ENCODE results near the gene RPL13.

DNA sequence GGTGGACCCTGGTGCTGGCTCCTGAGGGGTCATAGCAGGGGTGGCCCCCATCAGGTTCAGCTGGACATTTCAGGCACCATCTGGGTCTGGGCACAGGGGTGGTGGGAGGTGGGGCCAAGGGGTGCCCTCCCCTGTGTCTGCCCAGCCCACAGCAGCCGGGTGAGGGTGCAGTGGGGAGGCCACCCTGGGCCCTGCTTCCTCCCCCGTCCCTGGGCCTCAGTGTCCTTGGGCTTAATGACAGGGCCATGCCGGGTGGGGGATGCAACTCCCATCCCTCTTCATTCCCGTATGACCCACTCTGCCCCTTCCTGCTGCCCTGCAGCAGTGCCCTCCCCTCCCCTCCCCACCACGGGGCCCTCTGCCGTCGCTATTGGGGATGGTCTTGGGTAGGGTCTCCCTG lies 25.7 kb downstream of the RPL13 start:
- TF ChIP-seq POLR2A (IDR thresholded peaks at IDR 0.05), result no peak
- TF ChIP-seq, protein P1, sequence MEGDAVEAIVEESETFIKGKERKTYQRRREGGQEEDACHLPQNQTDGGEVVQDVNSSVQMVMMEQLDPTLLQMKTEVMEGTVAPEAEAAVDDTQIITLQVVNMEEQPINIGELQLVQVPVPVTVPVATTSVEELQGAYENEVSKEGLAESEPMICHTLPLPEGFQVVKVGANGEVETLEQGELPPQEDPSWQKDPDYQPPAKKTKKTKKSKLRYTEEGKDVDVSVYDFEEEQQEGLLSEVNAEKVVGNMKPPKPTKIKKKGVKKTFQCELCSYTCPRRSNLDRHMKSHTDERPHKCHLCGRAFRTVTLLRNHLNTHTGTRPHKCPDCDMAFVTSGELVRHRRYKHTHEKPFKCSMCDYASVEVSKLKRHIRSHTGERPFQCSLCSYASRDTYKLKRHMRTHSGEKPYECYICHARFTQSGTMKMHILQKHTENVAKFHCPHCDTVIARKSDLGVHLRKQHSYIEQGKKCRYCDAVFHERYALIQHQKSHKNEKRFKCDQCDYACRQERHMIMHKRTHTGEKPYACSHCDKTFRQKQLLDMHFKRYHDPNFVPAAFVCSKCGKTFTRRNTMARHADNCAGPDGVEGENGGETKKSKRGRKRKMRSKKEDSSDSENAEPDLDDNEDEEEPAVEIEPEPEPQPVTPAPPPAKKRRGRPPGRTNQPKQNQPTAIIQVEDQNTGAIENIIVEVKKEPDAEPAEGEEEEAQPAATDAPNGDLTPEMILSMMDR (IDR thresholded peaks at IDR 0.05), result no peak

Measured in esophagus squamous epithelium (tissue), 4 donors.